ENCODE data around the gene VAV2.

GRCh38 chr9:133979273-133979920 lies 12.7 kb downstream of the VAV2 start:
- TF ChIP-seq CTCF (conservative IDR thresholded peaks at IDR 0.05; ENCODE audit: low read length) (no peak), EZH2phosphoT487 (IDR thresholded peaks at IDR 0.05; ENCODE audit: borderline replicate concordance, low read depth, low read length) (no peak)
